OCI-M2 (cell line): ENCODE results near the gene STMN3.

Source experiments
- DNase-seq: peaks from one replicate; lab custom pipeline; 2025; ENCODE audit not compliant: unreplicated experiment; lab: John Stamatoyannopoulos, UW

STMN3 gene

GRCh38 chr20:63590218-63591146 lies 62.7 kb downstream of the STMN3 start:
- DNase-seq: no peak
